ENCODE results near the gene PAFAH1B2. TPM values are rescaled to one million over a fixed set of nuclear protein-coding genes. Genes with fewer than 3 reads are reported as not detected.

PAFAH1B2 gene
- total and polyA plus RNA-seq, 7 experiments from 2014 or later: 13.6 to 62.0 (median 53.6) TPM

DNA sequence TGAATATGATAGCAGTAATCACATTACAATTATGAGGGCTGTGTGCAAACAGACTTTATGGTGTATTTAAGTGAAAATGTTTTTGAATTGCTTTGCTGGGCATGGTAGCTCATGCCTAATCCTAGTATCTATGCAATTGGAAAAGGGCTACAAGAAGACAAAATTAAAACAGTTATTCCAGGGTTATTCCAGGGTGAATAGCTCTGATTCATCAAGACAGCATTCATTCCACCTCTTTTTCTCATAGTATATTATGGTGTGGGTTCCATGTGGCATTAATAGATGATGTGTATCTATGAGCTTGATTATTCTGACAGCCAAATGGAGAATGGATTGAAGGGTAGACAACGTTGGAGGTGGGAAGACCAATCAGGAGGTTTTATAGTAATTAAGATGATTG lies 22.4 kb downstream of the PAFAH1B2 start:
- ATAC-seq (no peak), DNase-seq (no peak)
- no peak overlapping the region for H3K4me3 Mint-ChIP-seq
- CTCF ChIA-PET: interaction anchor here (0.9 kb wide), 1 partner anchor 60 kb away, joined by 7 read pairs; no protein-coding TSS in a partner anchor
- Histone ChIP-seq H3K36me3 (ENCODE audit: control insufficient read depth in 2 of 3, insufficient read depth in 3 of 3, low read length in 3 of 3) (peaks cover 5 to 67% (median 7%) of the 10 kb centered on the region in 3 experiments), H3K27ac (ENCODE audit: low read depth, low read length) (no peak overlapping the region), H3K27me3 (ENCODE audit: control insufficient read depth in 2 of 2, insufficient read depth in 2 of 2, low read length in 2 of 2) (no peaks in the 10 kb centered on the region), H3K4me3 (ENCODE audit: low read length) (no peak overlapping the region), H3K9me3 (ENCODE audit: control insufficient read depth in 2 of 3, low read length in 3 of 3) (no peaks in the 10 kb centered on the region), H3K4me1 (ENCODE audit: control insufficient read depth in 2 of 2, insufficient read depth in 2 of 2, low read length in 2 of 2) (no peaks in the 10 kb centered on the region)
- no peaks in the 10 kb centered on the region for H3K27me3 Mint-ChIP-seq
- peak overlapping the region in 3 of 9 donors; percentile 6 to 65 (median 52) for H3K27ac Mint-ChIP-seq
- H3K9me3 Mint-ChIP-seq: no peaks in the 10 kb centered on the region
- intact Hi-C loops (cut with micrococcal nuclease): no loop called here
- POLR2A ChIA-PET: interaction anchor here (0.8 to 1.1 kb wide), 2 partner anchors 11 to 55 kb away, joined by 3 to 7 read pairs; no protein-coding TSS in a partner anchor
- H3K4me1 Mint-ChIP-seq: peaks cover 0 to 6% (median 0%) of the 10 kb centered on the region in 7 donors
- peaks cover 0 to 35% (median 4%) of the 10 kb centered on the region in 5 donors for H3K36me3 Mint-ChIP-seq

DNA sequence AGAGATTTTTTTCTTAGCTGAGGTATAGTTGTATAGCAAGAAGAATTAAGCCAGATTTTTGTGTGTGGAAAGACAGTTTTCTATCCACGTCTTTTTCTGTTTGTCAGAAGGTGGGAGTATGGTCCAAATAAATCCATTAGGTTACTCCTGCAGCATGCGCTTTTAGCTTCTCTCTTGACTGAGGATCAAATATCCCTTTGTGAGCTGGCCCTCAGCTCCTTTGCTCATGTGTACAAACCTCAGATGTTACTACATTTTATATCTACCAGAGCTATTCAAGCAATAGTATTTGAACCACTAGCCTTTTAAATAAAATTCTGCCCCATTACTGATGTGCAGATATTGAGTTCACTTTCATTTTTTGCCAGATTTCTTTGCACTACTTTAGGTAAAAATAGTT lies 25.6 kb downstream of the PAFAH1B2 start:
- peak overlapping the region in 4 of 9 donors; percentile 6 to 49 (median 40) for H3K27ac Mint-ChIP-seq
- DNase-seq: no peak
- no peaks in the 10 kb centered on the region for H3K27me3 Mint-ChIP-seq
- intact Hi-C loops (cut with micrococcal nuclease): loop anchor here in 1 of 2 donors (10.0 kb wide), 1 partner anchor 155 kb away; the partner anchor contains the start of gene CEP164
- H3K36me3 ChIP-seq (ENCODE audit: control insufficient read depth in 2 of 3, insufficient read depth in 3 of 3, low read length in 3 of 3): peaks cover 0 to 36% (median 0%) of the 10 kb centered on the region in 3 experiments
- POLR2A ChIA-PET: interaction anchor here (0.5 kb wide), 1 partner anchor 52 kb away, joined by 5 read pairs; no protein-coding TSS in a partner anchor
- H3K4me3 Mint-ChIP-seq: no peak overlapping the region
- no peak overlapping the region for H3K27ac ChIP-seq (ENCODE audit: low read depth, low read length)
- H3K9me3 ChIP-seq (ENCODE audit: control insufficient read depth in 2 of 3, low read length in 3 of 3): no peaks in the 10 kb centered on the region
- no peak overlapping the region for H3K4me3 ChIP-seq (ENCODE audit: low read length)
- ATAC-seq: no peak
- peaks cover 0 to 17% (median 5%) of the 10 kb centered on the region in 7 donors for H3K4me1 Mint-ChIP-seq
- CTCF ChIA-PET: interaction anchor here (0.9 kb wide), 1 partner anchor 10 kb away, joined by 4 read pairs; no protein-coding TSS in a partner anchor
- H3K27me3 ChIP-seq (ENCODE audit: control insufficient read depth in 2 of 2, insufficient read depth in 2 of 2, low read length in 2 of 2): no peaks in the 10 kb centered on the region
- H3K9me3 Mint-ChIP-seq: no peaks in the 10 kb centered on the region
- H3K36me3 Mint-ChIP-seq: peaks cover 0 to 16% (median 4%) of the 10 kb centered on the region in 5 donors
- H3K4me1 ChIP-seq (ENCODE audit: control insufficient read depth in 2 of 2, insufficient read depth in 2 of 2, low read length in 2 of 2): no peaks in the 10 kb centered on the region

DNA sequence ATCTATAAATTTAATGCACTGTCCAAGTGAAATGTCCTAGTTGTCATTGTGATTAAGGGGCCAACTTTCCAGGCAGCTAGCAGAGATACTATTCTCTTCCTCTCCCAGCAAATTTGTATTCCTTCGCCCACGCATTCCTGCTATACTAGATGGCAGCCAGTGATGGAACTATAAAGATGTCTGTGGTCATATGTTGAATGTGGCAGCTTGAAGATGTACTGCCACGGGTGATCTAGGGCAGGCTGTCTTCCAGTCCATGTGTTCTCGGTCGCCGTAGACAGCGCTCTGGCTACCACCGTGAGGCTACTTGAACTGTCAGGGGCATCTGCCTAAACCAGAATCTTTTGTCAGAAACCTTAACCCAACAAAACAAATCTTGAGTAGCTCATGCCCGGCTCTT lies 26.1 kb downstream of the PAFAH1B2 start:
- Histone ChIP-seq H3K27me3 (ENCODE audit: control insufficient read depth in 2 of 2, insufficient read depth in 2 of 2, low read length in 2 of 2) (no peaks in the 10 kb centered on the region), H3K4me1 (ENCODE audit: control insufficient read depth in 2 of 2, insufficient read depth in 2 of 2, low read length in 2 of 2) (no peaks in the 10 kb centered on the region), H3K27ac (ENCODE audit: low read depth, low read length) (no peak overlapping the region), H3K9me3 (ENCODE audit: control insufficient read depth in 2 of 3, low read length in 3 of 3) (no peaks in the 10 kb centered on the region), H3K4me3 (ENCODE audit: low read length) (no peak overlapping the region), H3K36me3 (ENCODE audit: control insufficient read depth in 2 of 3, insufficient read depth in 3 of 3, low read length in 3 of 3) (peaks cover 0 to 34% (median 0%) of the 10 kb centered on the region in 3 experiments)
- DNase-seq: no peak
- POLR2A ChIA-PET: interaction anchor here (0.5 to 1.5 kb wide), 2 partner anchors 9 to 52 kb away, joined by 4 to 5 read pairs; no protein-coding TSS in a partner anchor
- Mint-ChIP-seq H3K27ac (peak overlapping the region in 5 of 9 donors; percentile 21 to 73 (median 48)), H3K4me1 (peaks cover 0 to 17% (median 5%) of the 10 kb centered on the region in 7 donors), H3K36me3 (peaks cover 0 to 16% (median 4%) of the 10 kb centered on the region in 5 donors), H3K4me3 (no peak overlapping the region), H3K27me3 (no peaks in the 10 kb centered on the region), H3K9me3 (no peaks in the 10 kb centered on the region)
- intact Hi-C loops (cut with micrococcal nuclease): loop anchor here in 1 of 2 donors (10.0 kb wide), 1 partner anchor 155 kb away; the partner anchor contains the start of gene CEP164
- CTCF ChIA-PET: interaction anchor here (0.9 kb wide), 1 partner anchor 9 kb away, joined by 4 read pairs; no protein-coding TSS in a partner anchor
- no peak for ATAC-seq

DNA sequence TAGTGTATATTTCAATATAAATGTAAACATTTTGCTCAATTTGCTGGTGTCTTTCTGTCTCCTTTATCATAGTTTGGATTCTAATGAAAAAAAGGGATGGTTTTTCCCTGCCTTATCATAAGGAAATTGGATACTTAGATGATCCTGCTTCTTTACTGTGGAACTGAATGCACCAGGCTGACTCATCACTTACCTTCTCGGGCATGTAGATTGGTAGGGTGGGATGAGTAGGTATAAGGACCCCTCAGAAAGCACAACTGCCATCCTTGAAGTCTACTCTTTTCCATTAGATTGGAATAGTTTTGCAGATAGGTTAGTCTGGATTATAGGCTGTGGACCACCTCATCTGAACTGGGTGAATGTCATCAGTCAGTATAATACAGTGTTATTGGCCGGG lies 26.9 kb downstream of the PAFAH1B2 start:
- Histone ChIP-seq H3K36me3 (ENCODE audit: control insufficient read depth in 2 of 3, insufficient read depth in 3 of 3, low read length in 3 of 3) (peaks cover 0 to 26% (median 0%) of the 10 kb centered on the region in 3 experiments), H3K27me3 (ENCODE audit: control insufficient read depth in 2 of 2, insufficient read depth in 2 of 2, low read length in 2 of 2) (no peaks in the 10 kb centered on the region), H3K27ac (ENCODE audit: low read depth, low read length) (no peak overlapping the region), H3K9me3 (ENCODE audit: control insufficient read depth in 2 of 3, low read length in 3 of 3) (no peaks in the 10 kb centered on the region), H3K4me1 (ENCODE audit: control insufficient read depth in 2 of 2, insufficient read depth in 2 of 2, low read length in 2 of 2) (no peaks in the 10 kb centered on the region), H3K4me3 (ENCODE audit: low read length) (no peak overlapping the region)
- CTCF ChIA-PET: no interaction called here
- H3K36me3 Mint-ChIP-seq: peaks cover 0 to 12% (median 3%) of the 10 kb centered on the region in 5 donors
- peaks cover 0 to 17% (median 5%) of the 10 kb centered on the region in 7 donors for H3K4me1 Mint-ChIP-seq
- no peaks in the 10 kb centered on the region for H3K27me3 Mint-ChIP-seq
- H3K4me3 Mint-ChIP-seq: no peak overlapping the region
- intact Hi-C loops (cut with micrococcal nuclease): loop anchor here in 1 of 2 donors (10.0 kb wide), 1 partner anchor 154 kb away; the partner anchor contains the start of gene CEP164
- H3K27ac Mint-ChIP-seq: peak overlapping the region in 4 of 9 donors; percentile 9 to 66 (median 41)
- no peaks in the 10 kb centered on the region for H3K9me3 Mint-ChIP-seq
- POLR2A ChIA-PET: interaction anchor here (0.8 to 1.5 kb wide), 2 partner anchors 8 to 25 kb away, joined by 3 to 4 read pairs; no protein-coding TSS in a partner anchor
- DNase-seq: no peak
- no peak for ATAC-seq

DNA sequence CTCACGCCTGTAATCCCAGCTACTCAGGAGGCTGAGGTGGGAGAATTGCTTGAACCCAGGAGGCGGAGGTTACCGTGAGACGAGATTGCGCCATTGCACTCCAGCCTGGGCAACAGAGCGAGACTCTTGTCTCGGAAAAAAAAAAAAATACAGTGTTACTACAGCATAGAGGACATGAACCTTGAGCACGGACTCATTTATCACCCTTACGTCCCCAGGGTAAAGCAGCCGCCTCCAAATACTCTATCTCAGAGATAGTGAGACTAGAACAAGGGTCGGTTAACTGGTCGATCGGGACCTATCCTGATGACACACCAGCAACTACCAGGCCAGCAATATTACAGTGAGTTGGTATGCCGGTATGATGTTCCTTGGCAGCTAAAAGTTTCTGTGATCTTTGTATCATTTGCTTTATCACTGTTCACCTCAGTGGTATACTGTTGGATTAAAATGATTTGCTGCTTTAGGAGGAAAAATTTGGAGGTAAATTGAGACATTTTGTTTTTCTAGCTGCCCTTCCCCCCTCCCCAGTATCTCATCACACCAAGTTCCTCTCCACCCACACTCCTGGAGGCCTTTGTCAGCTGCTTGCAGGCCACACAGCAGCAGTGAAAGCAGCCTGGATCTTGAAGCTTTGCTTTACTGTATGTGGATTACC lies 27.4 kb downstream of the PAFAH1B2 start:
- POLR2A ChIA-PET: interaction anchor here (0.8 to 1.5 kb wide), 6 partner anchors 7 to 45 kb away, joined by 3 to 8 read pairs (median 4); partner anchors contain the start of gene PAFAH1B2

DNA sequence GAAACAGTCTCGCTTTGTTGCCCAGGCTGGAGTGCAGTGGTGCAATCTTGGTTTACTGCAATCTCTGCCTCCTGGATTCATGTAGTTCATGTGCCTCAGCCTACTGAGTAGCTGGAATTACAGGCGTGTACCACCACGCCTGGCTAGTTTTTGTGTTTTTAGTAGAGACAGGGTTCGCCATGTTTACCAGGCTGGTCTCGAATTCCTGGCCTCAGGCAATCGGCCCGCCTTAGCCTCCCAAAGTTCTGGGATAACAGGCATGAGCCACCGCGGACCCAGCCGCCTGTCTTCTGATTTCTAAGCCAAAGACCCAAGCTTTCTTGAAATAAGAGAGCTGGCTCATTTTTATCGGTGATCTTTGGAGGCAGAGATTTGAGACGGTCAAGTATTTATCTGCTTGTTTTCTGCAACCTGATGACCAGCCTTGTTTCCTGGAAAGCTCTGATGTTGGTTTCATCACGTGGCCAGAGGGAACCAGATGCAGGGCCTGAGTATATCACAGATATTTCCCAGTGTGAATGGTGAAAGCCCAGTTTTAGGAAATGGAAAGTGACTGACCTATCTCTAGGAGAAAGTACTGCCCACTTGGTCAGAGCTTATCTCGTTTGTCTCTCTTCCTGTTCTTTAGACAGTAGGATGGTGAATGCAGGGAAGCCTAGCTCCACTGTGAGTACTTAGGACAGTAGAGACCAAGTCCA lies 28.8 kb downstream of the PAFAH1B2 start:
- peak overlapping the region; percentile 42 for H3K27ac ChIP-seq (ENCODE audit: low read depth, low read length)
- POLR2A ChIA-PET: interaction anchor here (0.6 to 1.4 kb wide), 6 partner anchors 8 to 43 kb away, joined by 3 to 8 read pairs (median 6); partner anchors contain the start of gene PAFAH1B2
- no peaks in the 10 kb centered on the region for H3K9me3 Mint-ChIP-seq

More for the DNA sequence above, 27.4 kb downstream of the PAFAH1B2 start:
- no peaks in the 10 kb centered on the region for H3K27me3 ChIP-seq (ENCODE audit: control insufficient read depth in 2 of 2, insufficient read depth in 2 of 2, low read length in 2 of 2)
- Mint-ChIP-seq H3K4me3 (no peak overlapping the region), H3K27me3 (no peaks in the 10 kb centered on the region), H3K27ac (peak overlapping the region in 8 of 9 donors; percentile 29 to 66 (median 50)), H3K36me3 (peaks cover 0 to 11% (median 3%) of the 10 kb centered on the region in 5 donors), H3K9me3 (no peaks in the 10 kb centered on the region), H3K4me1 (peaks cover 0 to 17% (median 5%) of the 10 kb centered on the region in 7 donors)
- H3K27ac ChIP-seq (ENCODE audit: low read depth, low read length): no peak overlapping the region
- intact Hi-C loops (cut with micrococcal nuclease): loop anchor here in 1 of 2 donors (2.0 to 10.0 kb wide), 2 partner anchors 13 to 153 kb away; partner anchors contain the start of gene CEP164
- peaks cover 0 to 21% (median 0%) of the 10 kb centered on the region in 3 experiments for H3K36me3 ChIP-seq (ENCODE audit: control insufficient read depth in 2 of 3, insufficient read depth in 3 of 3, low read length in 3 of 3)
- no peaks in the 10 kb centered on the region for H3K9me3 ChIP-seq (ENCODE audit: control insufficient read depth in 2 of 3, low read length in 3 of 3)
- CTCF ChIA-PET: no interaction called here
- H3K4me1 ChIP-seq (ENCODE audit: control insufficient read depth in 2 of 2, insufficient read depth in 2 of 2, low read length in 2 of 2): no peaks in the 10 kb centered on the region
- no peak overlapping the region for H3K4me3 ChIP-seq (ENCODE audit: low read length)
- ATAC-seq: no peak
- no peak for DNase-seq

More for the DNA sequence above, 28.8 kb downstream of the PAFAH1B2 start:
- Mint-ChIP-seq H3K4me3 (no peak overlapping the region), H3K4me1 (peaks cover 3 to 20% (median 9%) of the 10 kb centered on the region in 7 donors), H3K27ac (peak overlapping the region in 7 of 9 donors; percentile 48 to 82 (median 67)), H3K36me3 (peaks cover 0 to 4% (median 3%) of the 10 kb centered on the region in 5 donors), H3K27me3 (no peaks in the 10 kb centered on the region)
- H3K27me3 ChIP-seq (ENCODE audit: control insufficient read depth in 2 of 2, insufficient read depth in 2 of 2, low read length in 2 of 2): no peaks in the 10 kb centered on the region
- peaks cover 0 to 8% (median 0%) of the 10 kb centered on the region in 3 experiments for H3K36me3 ChIP-seq (ENCODE audit: control insufficient read depth in 2 of 3, insufficient read depth in 3 of 3, low read length in 3 of 3)
- CTCF ChIA-PET: no interaction called here
- DNase-seq (no peak), ATAC-seq (no peak)
- no peak overlapping the region for H3K4me3 ChIP-seq (ENCODE audit: low read length)
- intact Hi-C loops (cut with micrococcal nuclease): loop anchor here in 1 of 2 donors (2.0 to 10.0 kb wide), 2 partner anchors 14 to 152 kb away; partner anchors contain the start of gene CEP164
- peaks cover under 1 to 4% of the 10 kb centered on the region in 2 donors for H3K4me1 ChIP-seq (ENCODE audit: control insufficient read depth in 2 of 2, insufficient read depth in 2 of 2, low read length in 2 of 2)
- H3K9me3 ChIP-seq (ENCODE audit: control insufficient read depth in 2 of 3, low read length in 3 of 3): no peaks in the 10 kb centered on the region

Data from naive thymus-derived CD4-positive, alpha-beta T cell (primary cell).